DOHH2 (cell line): ENCODE measurements around the gene PTBP3.

Experiments used
- CTCF ChIP-seq: fragments of 200-600 bp; sonication (generic); IDR thresholded peaks from one replicate; pipeline ENCODE4 v1.5.1; 2014; ENCODE audit warnings: antibody characterized with exemption, mild to moderate bottlenecking, low read depth, low read length; ENCODE audit not compliant: poor library complexity, severe bottlenecking
- EZH2phosphoT487 ChIP-seq: fragments of 200-600 bp; sonication (generic); IDR thresholded peaks from 2 replicates; pipeline ENCODE4 v1.6.1; 2017; ENCODE audit warnings: borderline replicate concordance, mild to moderate bottlenecking, antibody characterized with exemption, low read length, moderate library complexity, mixed read lengths

GRCh38 chr9:112224401-112225289 is 108.8 kb downstream of the PTBP3 start:
- no peak for TF ChIP-seq CTCF
- no peak for TF ChIP-seq EZH2phosphoT487
